Ramos (cell line): ENCODE data around the gene IL12A.

Experiments used
- in situ Hi-C: fragments of 300-500 bp; cut with MboI; formaldehyde crosslinking; loops from one replicate; pipeline ENCODE4 v1.14.3; 2022; ENCODE audit warnings: low sequenced_read_pairs; ENCODE audit not compliant: unreplicated experiment

The IL12A gene

GRCh38 chr3:160022068-160022467, 33.4 kb downstream of the IL12A start:
- in situ Hi-C loops = no loop called here

- in situ Hi-C loops = no loop called here
These were observed 34.8 kb downstream of the IL12A start for GRCh38 chr3:160023476-160023875.

DNA sequence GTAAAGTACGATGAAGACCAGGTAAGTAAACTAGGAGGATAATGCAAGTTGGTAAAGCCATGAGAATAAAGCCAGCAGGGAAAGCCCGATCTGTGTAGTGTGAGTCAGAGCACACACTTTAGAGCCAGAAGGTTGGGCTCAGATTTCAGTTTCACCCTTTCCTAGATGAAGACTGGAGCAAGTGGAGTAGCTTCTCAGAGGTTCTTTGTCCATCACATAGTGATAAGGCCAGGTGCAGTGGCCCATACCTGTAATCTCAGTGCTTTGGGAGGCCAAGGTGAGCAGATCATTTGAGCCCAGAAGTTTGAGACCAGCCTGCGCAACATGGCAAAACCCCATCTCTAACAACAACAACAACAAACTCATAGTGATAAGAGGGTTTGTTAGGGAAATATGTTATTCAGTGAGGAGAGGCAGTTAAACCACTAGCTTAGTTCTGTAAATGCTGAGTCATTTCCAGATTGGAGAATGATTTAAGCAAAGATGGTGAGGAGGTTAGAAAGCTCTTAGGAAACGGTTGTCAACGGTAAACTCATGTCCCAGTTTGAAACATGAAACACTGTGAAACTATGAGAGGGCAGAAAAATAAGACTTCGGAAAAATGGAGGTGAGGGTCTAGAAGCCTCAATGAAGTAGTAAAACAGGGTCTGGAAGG, 39.0 kb downstream of the IL12A start:
- in situ Hi-C loops = no loop called here

- in situ Hi-C loops = loop anchor here (10.0 kb wide), 1 partner anchor 449 kb away; no protein-coding TSS in a partner anchor
These were observed 47.1 kb downstream of the IL12A start for GRCh38 chr3:160035757-160036156.

DNA sequence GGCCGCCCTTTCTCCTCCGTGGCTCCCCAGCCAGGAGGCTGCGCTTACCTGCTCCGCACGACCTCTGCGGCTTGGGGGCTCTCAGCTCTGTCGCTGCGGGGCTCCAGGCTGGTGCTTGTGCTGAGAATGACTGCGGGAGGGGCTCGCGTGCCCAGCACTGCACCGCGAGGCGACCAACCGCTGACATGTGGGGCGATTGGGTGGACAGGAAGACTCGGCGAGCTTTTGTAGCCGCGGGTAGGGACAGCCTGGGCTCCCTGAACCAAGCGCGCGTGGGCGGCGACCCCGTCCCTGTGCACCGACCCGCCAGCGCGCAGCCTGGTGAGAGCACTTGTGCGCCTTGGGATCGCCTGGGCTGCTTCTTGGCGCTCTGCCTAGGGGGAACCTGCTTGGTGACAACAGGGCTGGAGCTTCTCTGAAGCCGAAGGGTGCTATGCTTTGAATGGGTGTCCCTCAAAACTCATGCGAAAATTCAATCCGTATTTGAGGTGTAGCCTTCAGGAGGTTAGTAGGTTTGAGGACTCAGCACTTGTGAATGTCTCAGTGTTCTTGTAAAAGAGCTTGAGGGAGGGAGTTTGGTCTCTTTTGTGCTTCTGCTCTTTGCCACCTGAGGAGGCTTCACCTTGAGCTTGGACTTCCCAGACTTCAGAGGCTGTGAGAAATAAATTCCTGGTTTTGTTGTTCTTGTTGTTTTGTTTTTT, 50.4 kb downstream of the IL12A start:
- in situ Hi-C loops = loop anchor here (10.0 kb wide), 1 partner anchor 446 kb away; no protein-coding TSS in a partner anchor

- in situ Hi-C loops = no loop called here
These were observed 51.5 kb downstream of the IL12A start for GRCh38 chr3:160040181-160040580.

- in situ Hi-C loops = no loop called here
These were observed 52.8 kb downstream of the IL12A start for GRCh38 chr3:160041465-160041864.

DNA sequence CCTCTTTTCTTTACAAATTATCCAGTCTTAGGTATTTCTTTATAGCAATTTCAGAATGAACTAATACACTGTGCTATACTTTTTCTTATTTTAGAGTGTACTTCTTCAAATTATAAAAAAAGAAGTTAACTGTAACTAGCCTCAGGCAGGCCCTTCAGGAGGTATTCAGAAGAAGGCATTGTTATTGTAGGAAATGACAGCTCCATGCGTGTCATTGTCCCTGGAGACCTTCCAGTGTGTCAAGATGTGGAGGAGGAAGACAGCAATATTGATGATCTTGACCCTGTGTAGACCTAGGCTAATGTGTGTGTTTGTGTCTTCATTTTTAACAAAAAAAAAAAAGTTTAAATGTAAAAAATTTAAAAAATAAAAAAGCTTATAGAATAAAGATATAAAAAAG, 55.5 kb downstream of the IL12A start:
- in situ Hi-C loops = no loop called here
